K562 (cell line): ENCODE measurements around the gene ARID5B. TPM values are rescaled to one million over a fixed set of nuclear protein-coding genes. Genes with fewer than 3 reads are reported as not detected.

Source experiments
- ATAC-seq: fragments of 200-7000 bp; cut with Tn5 transposase; 3 replicates; pipeline ENCODE4 v1.9.1; 2020; ENCODE audit warnings: moderate library complexity
- BruUV-seq: library from RNA; stranded (reverse); fragments of 400-500 nt; replicated peaks from 2 replicates; lab custom pipeline; 2021; lab: Mats Ljungman, UMichigan
- CTCF ChIA-PET: fragments of 300-600 bp; formaldehyde crosslinking; extraction: SDS; loops from one replicate; lab custom pipeline; 2021; ENCODE audit warnings: low intra/inter-chr PET ratio; lab: Yijun Ruan, JAX
- POLR2A ChIA-PET: fragments of 300-600, 350-650 bp; sonication (Branson Sonifier 250); formaldehyde crosslinking; extraction: SDS; loops from one replicate; lab custom pipeline; 2021; ENCODE audit warnings: antibody characterized with exemption, inconsistent platforms; lab: Yijun Ruan, JAX
- DNase-seq, 4 experiments: peaks; one replicate each; pipeline versions ENCODE4 v3.0.0 to v3.0.0-alpha.2; 2011 to 2018; ENCODE audit warnings: low spot score in 3 of 4, mixed read lengths in 3 of 4; ENCODE audit errors: extremely low read depth in 1 of 4
- FAIRE-seq: peaks from 2 replicates; lab custom pipeline; 2011; peaks lifted over from hg19 to GRCh38; lab: Jason Lieb, UNC
- H2AFZ ChIP-seq: 2 replicates; pipeline ENCODE4 v1.6.0; 2011; ENCODE audit warnings: low read depth, low read length, control low read depth, inconsistent platforms
- H3K27ac ChIP-seq: fragments of 200-600 bp; 3 replicates; pipeline ENCODE4 v1.8.0; 2011; ENCODE audit warnings: low read depth, mild to moderate bottlenecking, control low read depth, inconsistent platforms, low read length, moderate library complexity, mixed read lengths; ENCODE audit errors: extremely low read depth
- H3K27me3 ChIP-seq, 2 experiments: fragments of 300-600 bp in 1 of 2; 2 replicates in 1 of 2; 3 replicates in 1 of 2; pipeline versions ENCODE4 v1.6.0 to v1.8.0; 2011; ENCODE audit warnings: inconsistent platforms in 2 of 2, low read length in 2 of 2, mild to moderate bottlenecking in 1 of 2, mixed read lengths in 1 of 2, moderate library complexity in 1 of 2; ENCODE audit not compliant: control insufficient read depth in 2 of 2, insufficient read depth in 2 of 2
- H3K36me3 ChIP-seq: fragments of 300-600 bp; 3 replicates; pipeline ENCODE4 v1.8.0; 2011; ENCODE audit warnings: mild to moderate bottlenecking, low read length, inconsistent platforms; ENCODE audit not compliant: control insufficient read depth, insufficient read depth
- H3K4me1 ChIP-seq, 2 experiments: fragments of 200-600 bp in 1 of 2; replicated peaks in 1 of 2; 2 replicates in 1 of 2; 3 replicates in 1 of 2; pipeline versions ENCODE4 v1.5.1 to v1.8.0; 2011; ENCODE audit warnings: inconsistent platforms in 2 of 2, low read length in 2 of 2, mild to moderate bottlenecking in 1 of 2, mixed read lengths in 1 of 2, moderate library complexity in 1 of 2; ENCODE audit not compliant: control insufficient read depth in 2 of 2, insufficient read depth in 2 of 2
- H3K4me2 ChIP-seq: 2 replicates; pipeline ENCODE4 v1.6.1; 2011; ENCODE audit warnings: low read length, control low read depth, inconsistent platforms, mixed read lengths; ENCODE audit not compliant: insufficient read depth
- H3K4me3 ChIP-seq: fragments of 200-600 bp; sonication (generic), shearing (Covaris generic); 2 replicates; pipeline ENCODE4 v1.5.1; 2016; ENCODE audit warnings: control low read depth, inconsistent platforms
- H3K79me2 ChIP-seq: fragments of 200-600 bp; 3 replicates; pipeline ENCODE4 v1.8.0; 2011; ENCODE audit warnings: low read length, inconsistent platforms; ENCODE audit not compliant: control insufficient read depth, insufficient read depth
- H3K9ac ChIP-seq, 2 experiments: 2 replicates each; pipeline versions ENCODE4 v1.6.0 to v1.6.1; 2011; ENCODE audit warnings: low read depth in 2 of 2, low read length in 2 of 2, control low read depth in 1 of 2, inconsistent platforms in 1 of 2, mild to moderate bottlenecking in 1 of 2, mixed read lengths in 1 of 2; ENCODE audit not compliant: insufficient read depth in 1 of 2
- H3K9me1 ChIP-seq: one replicate; pipeline ENCODE4 v1.6.0; 2011; ENCODE audit warnings: inconsistent platforms, mild to moderate bottlenecking, low read length, moderate library complexity; ENCODE audit not compliant: control insufficient read depth, insufficient read depth
- H3K9me3 ChIP-seq: replicated peaks from 2 replicates; pipeline ENCODE4 v1.5.1; 2011; ENCODE audit warnings: low read depth, low read length, inconsistent platforms; ENCODE audit not compliant: control insufficient read depth, insufficient read depth
- H4K20me1 ChIP-seq: replicated peaks from 2 replicates; pipeline ENCODE4 v1.6.1; 2011; ENCODE audit warnings: low read length, inconsistent platforms, mixed read lengths; ENCODE audit not compliant: control insufficient read depth, insufficient read depth
- KLF16 ChIP-seq: IDR thresholded peaks from 2 replicates; pipeline ENCODE4 v1.6.1; 2016; ENCODE audit warnings: antibody characterized with exemption
- PTRF ChIP-seq: fragments of 450-650 bp; IDR thresholded peaks from 2 replicates; pipeline ENCODE4 v1.6.1; 2016; ENCODE audit warnings: mild to moderate bottlenecking, missing genetic modification characterization, missing compliant biosample characterization
- ZBTB7A ChIP-seq: IDR thresholded peaks from 2 replicates; pipeline ENCODE4 v1.6.1; 2011; ENCODE audit warnings: low read depth, mild to moderate bottlenecking, low read length, moderate library complexity, borderline replicate concordance; ENCODE audit not compliant: control insufficient read depth
- ZNF23 ChIP-seq: fragments of 250-450 bp; sonication (Bioruptor Pico); IDR thresholded peaks from 2 replicates; pipeline ENCODE4 v1.4.0; 2020; ENCODE audit warnings: mild to moderate bottlenecking
- ZNF24 ChIP-seq: fragments of 450-650 bp; IDR thresholded peaks from 2 replicates; pipeline ENCODE4 v1.6.1; 2016
- WGBS: fragments of 100-300 bp; shearing (Covaris generic); methylation state at CpG from one replicate; pipeline ENCODE4 v1.1.6; 2016; ENCODE audit warnings: low coverage, mixed read lengths; ENCODE audit not compliant: insufficient coverage; ENCODE audit errors: missing lambda C conversion rate; 5-methylcytosine and 5-hydroxymethylcytosine counted together
- in situ Hi-C: fragments of 300-500 bp; cut with MboI; formaldehyde crosslinking; loops from 4 replicates; pipeline ENCODE4 v1.15.0; 2018; ENCODE audit warnings: inconsistent platforms, mixed read lengths
- intact Hi-C: fragments of 100-400 bp; cut with micrococcal nuclease; formaldehyde crosslinking; loops from 2 replicates; pipeline ENCODE4 v1.14.2; 2022
- polyA plus RNA-seq, 8 experiments: library from polyadenylated mRNA; depleted of rRNA in 4 of 8; stranded (reverse) in 5 of 8; unstranded in 3 of 8; fragments of >200 nt; fragmentation: Nextera tagmentation in 2 of 8; fragmentation: Illumina TruSeq in 1 of 8; extraction: Ambion mirVana in 2 of 8; extraction: Trizol in 1 of 8; gene quantifications; 2 replicates each; pipeline versions ENCODE4 v1.2.1 to v1.2.3, GENCODE V29; 2011 to 2014; ENCODE audit warnings: inconsistent platforms in 1 of 8, missing spikeins in 1 of 8
- total RNA-seq, 7 experiments: library from RNA; depleted of rRNA in 6 of 7; stranded (reverse); fragments of >200 nt in 6 of 7; fragmentation: Illumina TruSeq in 2 of 7; extraction: Trizol in 2 of 7; gene quantifications; 2 replicates each; pipeline versions ENCODE4 v1.2.1 to v1.2.3, GENCODE V29; 2011 to 2021; ENCODE audit warnings: low replicate concordance in 1 of 7

ARID5B gene
- total and polyA plus RNA-seq, 9 of the 15 experiments (the other 6 are each of a cell fraction or from before 2014, with no cell fraction given) = 0.48 to 1.6 (median 0.80) TPM

- Histone ChIP-seq H3K27me3 (no peaks in the 10 kb centered on the region), H3K9ac (no peak overlapping the region), H3K79me2 (no peaks in the 10 kb centered on the region), H3K36me3 (no peaks in the 10 kb centered on the region), H3K27ac (no peak overlapping the region), H2AFZ (peak overlapping the region; percentile 17; the same call in 1 of the 2 replicates), H3K4me1 (no peaks in the 10 kb centered on the region), H3K4me2 (no peak overlapping the region), H3K9me1 (no peaks in the 10 kb centered on the region), H3K4me3 (no peak overlapping the region), H3K9me3 (no peaks in the 10 kb centered on the region), H4K20me1 (no peaks in the 10 kb centered on the region)
- TF ChIP-seq ZBTB7A (no peak), PTRF (no peak), KLF16 (no peak), ZNF24 (no peak), ZNF23 (CRISPR knock-in tag) (0 out of 2 replicates have a peak, but pooled peaks have one; percentile 66)
- POLR2A ChIA-PET = interaction anchor here (0.6 kb wide), 1 partner anchor 41 kb away, joined by 4 read pairs; no protein-coding TSS in a partner anchor
- in situ Hi-C loops = loop anchor here (10.0 kb wide), 1 partner anchor 352 kb away; no protein-coding TSS in a partner anchor
- FAIRE-seq = no peak
- DNase-seq = no peak
- intact Hi-C loops = no loop called here
- 33% methylated on average over 6 of the region's 6 CpGs for WGBS
- BruUV-seq = no TSS peak
- CTCF ChIA-PET = no interaction called here
- ATAC-seq = 0 out of 3 replicates have a peak, but pooled peaks have one; percentile 28
Measured at GRCh38 chr10:61882621-61883370, 18.7 kb upstream of the ARID5B start.
